Pons (tissue), 1 donor: Measurements from ENCODE around the gene CDC42BPB.

Experiments
- DNase-seq: peaks from one replicate; pipeline ENCODE4 v3.0.0-alpha.2; 2016; ENCODE audit warnings: low spot score

The CDC42BPB gene

DNA sequence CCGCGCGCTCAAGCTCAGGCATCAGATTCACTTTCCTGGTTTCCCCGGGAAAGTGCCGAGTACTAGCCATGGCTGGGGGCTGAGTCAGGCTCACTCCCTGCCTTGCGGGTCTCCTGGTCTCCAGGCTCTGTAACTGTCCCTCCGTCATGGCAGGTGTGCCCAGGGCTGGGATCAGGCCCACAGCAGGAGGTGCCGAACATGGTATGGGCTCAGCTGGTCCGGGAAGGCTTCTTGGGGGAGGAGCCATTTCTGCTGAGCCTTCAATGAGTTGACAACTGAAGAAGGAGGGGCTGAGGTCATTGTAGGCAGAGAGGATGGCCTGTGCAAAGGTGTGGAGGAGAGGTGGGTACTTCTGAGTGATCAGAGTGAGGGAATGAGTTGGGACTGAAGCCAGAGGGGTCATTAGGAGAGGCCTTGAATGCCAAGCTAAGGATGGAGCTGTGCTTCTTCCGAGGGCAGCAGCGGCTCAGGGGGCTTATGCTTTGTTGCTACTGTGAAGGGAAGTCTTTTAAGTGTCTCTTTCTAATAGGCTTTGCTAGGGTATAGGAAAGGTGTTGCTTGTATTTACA lies 37.9 kb upstream of the CDC42BPB start:
- DNase-seq, result no peak

DNA sequence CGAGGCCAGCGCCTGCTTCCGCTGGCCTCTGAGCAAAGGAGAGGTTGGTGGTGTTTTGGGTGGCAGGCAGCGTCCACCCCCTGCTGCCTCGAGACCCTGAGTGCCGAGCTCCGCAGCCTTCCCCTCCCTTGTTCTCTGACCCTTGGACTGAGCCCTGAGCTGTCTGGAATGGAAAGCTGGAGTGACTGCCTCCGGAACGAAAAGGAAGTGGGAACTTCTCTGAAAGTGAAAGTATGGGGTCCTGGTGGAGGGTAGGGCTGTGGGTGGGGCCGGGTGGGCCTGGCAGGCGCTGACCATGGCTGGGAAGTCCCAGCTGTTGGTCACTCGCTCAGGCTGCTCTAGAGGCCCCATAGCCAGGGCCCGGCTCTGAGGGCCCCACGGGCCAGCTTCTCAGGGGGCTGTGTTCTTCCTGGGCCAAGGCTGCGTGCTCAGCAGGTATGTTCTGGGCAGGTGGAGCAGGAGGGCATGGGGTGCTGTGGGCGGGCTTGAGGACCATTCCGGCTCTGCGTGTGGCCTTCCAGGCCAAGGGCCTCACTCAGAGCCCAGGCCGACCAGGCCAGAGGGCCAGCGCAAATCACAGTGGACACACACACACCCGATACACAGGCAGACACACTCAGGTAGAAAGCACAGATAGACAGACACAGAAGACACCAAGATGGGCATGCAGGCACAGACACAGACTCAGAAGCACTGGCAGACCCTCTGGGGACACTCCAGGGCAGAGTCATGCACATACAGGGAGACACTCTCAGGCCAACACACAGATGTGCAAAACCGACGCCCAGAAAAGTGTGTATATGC lies 37.3 kb upstream of the CDC42BPB start, which contains the start of gene EXOC3L4:
Gene EXOC3L4, plus strand, starts transcription at position 320 of the 804 bp plus-strand sequence. CDS start 5,495 bp downstream, outside the sequence.
- no peak for DNase-seq

DNA sequence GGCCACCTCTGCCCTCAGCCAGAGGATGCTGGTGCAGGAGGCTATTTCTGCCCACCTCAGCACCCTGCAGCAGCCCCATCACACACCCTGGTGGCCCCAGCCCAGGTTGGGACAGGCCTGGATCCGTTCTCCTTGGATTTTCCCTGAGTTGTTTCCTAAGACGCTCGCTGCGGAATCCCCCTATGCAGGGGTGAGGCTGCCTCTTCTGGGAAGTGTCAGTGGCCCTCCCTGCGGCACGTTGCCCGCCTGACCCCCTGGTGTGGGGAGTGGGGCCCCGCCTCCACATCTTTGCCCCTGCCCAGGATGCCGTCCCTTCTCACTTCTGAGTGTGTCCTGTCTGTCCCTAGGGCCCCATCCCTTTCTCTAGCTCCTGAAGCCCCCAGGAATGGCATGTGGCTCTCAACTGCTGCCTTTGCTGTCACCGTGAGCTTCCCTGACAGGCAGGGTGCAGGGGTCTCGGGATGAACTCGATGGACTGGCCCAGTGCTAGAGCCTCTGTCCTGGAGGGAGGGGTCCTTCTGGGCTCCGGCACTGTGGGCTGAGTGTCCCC lies 36.6 kb upstream of the CDC42BPB start:
- no peak for DNase-seq

DNA sequence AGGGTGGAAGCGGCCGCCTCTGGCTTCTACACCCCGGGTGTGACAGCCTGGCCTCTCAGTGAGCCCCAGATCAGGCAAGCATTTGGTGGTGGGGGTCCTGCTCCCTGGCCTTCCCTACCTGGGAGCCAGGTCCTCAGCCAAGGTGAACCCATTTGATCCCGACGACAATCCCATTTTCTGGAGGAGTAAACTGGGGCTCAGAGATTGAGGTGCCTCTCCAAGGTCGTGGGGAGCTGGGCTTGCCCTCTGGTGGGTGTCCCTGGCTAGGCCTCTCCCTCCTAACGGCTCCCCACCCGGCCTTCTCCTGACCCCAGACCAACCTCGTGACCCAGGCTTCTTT lies 34.5 kb upstream of the CDC42BPB start:
- DNase-seq, result no peak

DNA sequence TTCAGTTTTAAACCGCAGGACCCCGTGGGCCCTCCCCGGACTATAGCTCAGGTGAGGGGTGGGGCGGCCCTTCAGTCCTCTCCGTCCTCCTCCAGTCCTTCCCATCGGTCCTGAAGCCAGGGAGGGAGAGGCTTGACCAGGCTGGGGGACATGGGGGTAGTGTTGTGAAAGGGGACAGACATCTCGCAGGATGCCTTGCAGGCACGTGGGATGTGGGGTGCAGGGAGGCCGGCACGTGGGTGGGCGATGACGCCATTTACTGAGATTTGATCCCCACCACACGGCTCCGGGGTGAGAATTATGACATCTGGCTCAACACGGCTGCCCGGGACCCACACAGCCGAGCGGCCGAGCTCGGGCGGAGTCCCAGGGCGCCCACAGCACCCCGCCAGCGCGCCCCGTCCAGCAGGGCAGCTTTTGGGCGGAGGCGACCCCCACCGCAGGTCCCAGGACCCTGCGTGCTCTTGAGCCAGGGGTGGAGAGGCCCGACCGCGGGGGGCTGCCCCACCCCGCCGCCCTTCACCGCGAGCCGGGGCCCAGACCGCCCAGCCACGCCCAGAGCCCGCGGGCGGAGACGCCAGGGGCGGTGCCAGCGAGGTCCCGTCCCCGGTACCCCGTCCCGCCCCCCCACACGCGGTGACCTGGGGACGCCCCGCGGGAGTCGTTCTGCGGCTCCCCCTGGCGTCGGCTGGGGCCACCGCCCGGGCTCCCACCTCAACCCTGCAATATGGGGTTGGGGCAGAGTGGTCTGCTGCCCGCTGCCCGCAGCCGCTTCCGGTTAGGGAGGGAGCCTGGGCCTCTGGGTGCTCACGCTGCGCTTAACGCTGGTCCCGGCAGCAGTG lies 33.9 kb upstream of the CDC42BPB start:
- no peak for DNase-seq

DNA sequence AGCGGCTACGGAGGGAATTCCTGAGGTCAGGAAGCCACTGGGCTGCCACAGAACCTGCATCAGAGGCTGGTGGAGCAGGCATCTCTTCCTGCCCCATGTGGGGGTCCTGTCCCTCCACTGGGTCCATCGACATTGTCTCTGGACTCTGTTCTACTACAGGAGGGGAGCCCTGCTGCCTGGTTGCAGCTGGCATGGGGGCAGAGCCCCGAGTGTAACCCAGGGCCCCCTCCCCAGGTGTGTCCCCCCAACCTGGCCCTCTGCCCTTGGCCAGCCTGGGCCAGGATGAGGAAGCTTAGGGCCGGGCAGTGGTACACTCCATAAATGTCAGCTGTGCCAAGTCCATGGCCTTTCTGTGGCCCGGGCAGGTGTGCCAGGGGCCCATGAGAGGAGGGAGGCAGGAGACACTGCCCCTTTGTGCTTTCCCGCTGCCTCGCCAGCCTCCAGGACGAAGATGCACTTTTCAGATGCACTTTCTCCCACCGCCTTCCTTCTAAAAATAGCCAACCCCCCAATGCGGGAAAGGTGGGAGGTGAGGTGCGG lies 33.2 kb upstream of the CDC42BPB start:
- no peak for DNase-seq

DNA sequence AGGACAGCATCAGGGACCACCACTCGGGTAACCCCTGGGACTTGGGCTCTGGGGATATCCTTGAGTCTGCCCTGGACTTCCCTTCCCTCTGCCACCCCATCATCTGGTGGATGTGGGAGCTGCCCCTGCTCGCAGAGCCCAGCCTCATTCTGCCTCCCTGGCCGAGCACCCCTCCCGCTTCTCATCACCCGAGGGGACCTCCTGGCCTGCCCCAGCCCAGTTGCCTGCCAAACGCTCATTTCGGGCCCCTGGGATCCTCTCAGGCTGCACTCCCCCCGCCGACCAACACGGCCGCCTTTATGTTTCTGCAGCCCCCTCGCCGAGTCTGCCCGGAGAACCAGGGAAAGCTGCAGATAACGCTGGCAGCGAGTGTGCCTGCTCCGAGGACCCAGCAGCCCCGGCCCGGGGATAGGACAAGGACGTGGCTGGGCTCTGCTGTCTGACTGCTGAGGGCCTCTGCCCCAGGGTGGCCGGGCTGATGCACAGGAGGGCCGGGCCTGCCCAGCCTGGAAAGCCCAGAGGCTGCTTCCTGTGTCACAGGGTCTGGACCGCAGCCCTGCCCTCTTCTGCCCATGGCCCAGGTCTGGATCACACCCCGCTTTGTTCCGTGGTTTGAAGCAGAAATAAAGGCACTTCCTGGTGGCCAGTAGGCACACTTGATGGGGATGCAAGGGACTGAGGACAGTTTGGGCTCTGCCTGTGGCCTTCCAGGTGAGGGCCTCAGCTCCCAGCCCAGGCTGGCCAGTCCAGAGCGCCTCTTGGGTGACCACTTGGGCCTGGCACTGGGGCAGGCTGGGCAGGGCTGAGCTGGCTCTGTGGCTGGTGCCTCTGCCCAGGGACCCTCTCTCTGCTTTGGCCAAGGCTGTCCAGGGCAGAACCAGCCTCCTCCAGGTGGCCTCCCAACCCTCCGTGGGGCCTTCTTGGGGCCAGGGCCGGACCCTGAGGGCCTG lies 32.3 kb upstream of the CDC42BPB start:
- no peak for DNase-seq

DNA sequence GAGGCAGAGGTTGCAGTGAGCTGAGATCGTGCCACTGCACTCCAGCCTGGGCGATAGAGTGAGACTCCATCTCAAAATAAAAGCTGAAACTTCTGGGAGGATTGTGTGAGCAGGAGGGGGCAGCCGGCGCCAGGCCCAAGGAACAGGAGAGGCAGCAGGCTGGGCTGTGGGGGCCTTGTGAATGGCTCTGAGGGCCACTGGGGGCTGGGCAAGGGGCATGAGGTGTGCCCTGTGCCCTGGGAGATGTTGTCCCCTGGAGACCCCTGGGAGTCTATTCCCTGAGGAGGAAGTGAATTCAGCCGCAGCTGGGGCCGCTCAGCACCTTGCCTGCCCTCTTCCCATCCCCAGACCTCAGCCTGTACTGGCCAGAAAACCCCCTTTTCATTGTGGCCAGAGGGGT lies 31.6 kb upstream of the CDC42BPB start:
- no peak for DNase-seq

DNA sequence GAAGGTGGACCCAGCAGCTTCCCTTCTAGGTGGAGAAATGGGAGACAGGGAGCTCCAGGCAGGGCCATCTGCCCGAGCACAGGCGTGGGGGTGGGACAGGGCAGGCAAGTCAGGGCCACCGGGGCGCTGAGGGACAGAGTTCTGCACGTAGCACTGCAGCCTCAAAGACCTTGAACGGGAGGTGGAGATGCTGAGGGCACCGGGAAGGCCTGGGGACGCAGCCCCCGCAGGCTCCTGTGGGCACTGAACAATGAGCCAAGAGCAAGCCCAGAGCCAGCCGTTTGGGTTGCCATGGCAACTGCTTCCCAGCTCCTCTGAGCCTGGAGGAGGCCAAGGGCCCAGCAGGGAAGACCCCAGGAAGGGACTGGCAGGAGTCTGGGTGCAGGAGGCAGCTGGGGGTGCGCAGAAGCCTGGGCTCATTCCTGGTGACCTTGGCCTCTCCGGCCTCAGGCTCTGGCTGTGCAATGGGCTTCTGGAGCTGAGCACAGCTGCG lies 30.0 kb upstream of the CDC42BPB start:
- no peak for DNase-seq

DNA sequence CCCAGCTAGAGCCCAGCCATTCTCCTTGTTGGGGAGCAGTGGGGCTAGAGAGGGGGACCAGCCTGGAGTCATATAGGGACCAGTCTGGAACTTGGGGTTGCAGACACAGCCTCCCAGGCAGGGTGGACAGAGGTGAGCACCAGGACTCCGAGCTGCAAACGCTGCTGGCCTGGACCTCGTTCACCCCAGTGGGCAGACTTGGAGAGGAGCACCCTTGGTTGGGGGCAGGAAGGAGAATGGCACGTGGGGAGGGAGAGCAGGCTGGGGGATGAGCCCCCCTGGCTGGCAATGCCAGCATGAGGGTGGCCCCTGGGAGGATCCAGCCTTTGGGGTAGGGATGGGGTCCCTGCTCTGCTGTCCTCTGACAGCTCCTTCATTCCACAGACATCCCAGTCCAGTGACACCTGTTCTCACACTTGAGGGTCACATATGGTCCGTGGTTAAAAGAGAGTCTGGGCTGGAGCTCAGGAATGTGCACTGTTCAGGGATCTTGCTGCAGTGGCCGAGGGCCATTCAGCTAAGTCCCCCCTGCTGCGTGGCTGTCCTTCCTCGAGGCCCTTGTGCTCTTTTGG lies 29.5 kb upstream of the CDC42BPB start:
- DNase-seq, result no peak

DNA sequence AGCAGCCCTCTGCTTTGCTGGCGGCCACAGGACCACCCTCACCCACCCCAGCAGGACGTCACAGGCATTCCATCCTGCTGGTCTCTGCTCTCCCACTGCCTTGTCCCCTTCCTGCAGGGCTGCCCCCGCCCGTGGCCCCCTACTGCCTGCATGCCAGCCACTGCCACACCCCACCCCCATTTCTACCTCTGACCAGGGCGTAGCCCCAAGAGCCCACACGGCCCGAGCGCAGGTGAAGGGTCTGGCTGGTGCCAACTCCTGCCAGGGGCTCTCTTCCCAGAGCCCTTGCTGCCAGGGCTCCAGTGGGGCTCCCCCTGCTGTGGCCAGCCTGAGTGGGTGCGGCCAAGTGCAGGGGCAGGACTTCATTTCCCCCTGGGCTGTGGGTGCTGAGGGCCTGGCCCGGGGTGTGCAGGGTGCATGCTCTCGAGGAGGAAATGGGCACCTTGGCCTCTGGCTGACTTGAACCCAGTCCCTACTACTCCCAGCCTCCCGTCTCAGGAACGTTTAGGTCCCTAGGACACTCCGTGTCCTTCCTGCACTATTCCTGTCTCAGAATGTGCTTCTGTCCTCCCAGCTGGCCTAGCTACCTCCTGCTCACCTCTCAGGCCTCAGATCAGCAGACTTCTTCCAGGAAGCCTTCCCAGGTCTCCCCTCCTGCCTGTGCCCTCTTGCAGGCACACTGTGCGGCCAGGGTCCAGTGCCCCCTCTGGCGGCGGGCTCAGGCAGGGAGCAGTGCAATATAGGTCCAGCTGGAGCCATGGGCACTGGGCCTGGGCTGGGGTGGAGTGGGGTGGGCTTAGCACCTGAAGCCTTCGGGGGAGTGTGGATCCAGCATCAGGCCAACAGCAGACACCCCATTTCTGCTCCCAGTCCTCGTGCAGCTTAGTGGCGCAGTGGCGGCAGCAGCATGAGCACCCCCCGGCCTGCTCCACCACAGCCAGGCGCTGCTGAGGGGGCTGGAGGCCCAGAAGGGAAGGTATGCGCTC lies 28.1 kb upstream of the CDC42BPB start:
- no peak for DNase-seq

DNA sequence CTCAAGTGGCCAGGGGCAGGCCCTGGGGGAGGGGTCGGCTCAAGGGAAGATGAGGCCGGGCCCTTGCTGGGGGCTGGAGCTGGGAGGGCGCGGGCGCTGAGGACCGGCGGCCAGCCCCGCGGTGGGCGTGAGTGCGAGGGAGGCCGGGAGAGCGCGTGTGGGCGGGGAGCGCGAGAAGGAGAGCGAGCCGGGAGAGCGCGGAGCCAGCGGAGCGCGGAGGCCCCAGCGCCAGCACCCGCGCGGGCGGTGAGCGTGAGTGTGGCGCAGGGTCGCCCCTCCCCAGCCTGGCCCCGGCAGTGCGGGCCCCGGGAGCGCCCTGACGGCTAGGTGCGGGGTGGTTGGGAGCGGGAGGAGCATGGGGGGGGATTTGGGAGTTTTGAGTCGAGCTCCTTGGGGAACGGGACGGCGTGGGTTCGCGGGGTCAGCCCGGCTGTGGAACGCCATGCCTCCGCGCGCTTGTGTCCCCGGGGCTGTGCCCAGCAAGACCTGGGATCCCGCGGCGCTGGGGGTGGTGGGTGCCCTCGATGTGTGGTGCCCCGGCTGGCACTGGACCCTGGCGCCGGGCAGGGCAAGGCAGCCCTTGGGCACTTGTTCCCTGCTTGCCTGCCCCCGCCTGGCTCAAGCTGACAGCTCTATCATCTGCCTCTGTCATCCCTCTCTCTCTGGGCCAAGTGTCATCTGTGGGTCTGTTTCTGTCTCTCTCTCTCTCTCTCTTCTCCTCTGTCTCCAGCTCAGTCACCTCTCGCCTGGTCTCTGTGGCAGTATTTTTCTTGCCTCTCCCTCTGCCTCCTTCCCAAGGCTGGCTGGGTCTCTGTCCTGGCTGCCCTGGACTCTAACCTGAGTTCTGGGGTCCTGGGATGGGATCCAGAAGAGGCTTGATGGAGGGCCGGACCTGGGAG lies 26.9 kb upstream of the CDC42BPB start, which contains the start of gene LBHD2:
Gene LBHD2, plus strand, starts transcription at position 190 of the 899 bp plus-strand sequence. CDS start 1,803 bp downstream, outside the sequence.
- no peak for DNase-seq

DNA sequence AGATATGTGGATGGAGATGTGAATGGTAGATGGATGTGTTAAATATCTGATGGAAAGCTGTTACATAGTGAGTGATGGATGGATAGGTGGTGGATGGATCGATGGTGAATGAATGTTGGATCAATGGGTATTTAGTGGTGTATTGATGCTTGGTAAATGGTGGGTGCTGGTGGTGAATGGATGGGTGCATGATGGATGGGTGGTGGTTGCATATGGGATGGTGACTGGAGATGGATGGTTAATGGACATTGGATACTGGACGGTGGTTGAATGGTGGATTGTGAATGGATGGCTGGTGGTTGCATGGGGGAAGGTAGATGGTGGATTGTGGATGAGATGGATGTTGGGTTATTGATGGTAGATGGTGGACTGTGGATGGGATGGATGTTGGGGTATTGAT lies 24.6 kb upstream of the CDC42BPB start:
- no peak for DNase-seq

DNA sequence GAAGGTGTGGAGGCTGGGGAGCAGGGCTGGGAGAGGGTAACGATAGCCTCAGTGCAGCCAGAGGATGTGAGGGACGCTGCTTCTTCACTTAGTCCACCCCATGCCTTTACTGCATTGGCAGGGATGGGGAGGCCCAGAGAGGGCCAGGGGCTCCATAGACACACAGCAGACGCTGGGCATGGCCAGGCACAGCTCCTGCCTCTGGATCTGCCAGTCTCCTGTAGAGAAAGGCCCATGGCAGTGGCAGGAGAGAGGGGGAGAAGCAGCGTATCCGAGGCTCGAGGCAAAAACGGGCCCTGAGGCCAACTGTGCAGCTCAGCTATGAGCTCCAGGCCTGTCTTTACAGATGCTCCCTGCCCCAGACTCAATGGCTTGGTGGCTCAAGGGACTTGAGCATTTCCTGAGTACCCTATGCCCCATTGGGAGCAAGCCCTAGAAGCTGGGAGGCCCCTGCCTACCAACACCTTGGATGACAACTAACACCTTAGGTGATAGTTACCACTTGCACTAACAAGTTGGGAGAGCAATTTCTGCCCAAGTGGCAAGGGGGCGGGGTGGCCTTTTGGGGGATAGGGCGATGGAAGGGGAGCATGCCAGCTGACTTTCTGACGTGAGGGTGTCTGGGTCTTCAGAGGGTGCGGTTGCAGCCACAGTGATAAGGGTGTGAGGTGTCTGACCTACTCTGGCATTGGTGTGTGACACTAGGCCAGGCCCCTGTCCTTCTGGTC lies 21.7 kb upstream of the CDC42BPB start:
- no peak for DNase-seq

DNA sequence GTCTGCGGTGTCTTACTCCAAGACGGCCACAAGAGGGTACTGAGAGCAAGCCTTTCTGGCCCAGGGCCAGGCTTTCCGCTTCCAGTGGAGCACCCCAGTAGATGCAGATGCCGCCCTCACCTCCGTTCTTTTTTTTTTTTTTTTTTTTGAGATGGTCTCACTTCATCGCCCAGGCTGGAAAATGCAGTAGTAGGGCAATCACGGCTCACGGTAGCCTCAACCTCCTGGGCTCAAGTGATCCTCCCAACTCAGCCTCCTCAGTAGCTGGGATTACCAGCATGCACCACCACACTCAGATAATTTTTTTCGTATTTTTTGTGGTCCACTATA lies 21.0 kb upstream of the CDC42BPB start:
- peak; percentile 77 for DNase-seq

DNA sequence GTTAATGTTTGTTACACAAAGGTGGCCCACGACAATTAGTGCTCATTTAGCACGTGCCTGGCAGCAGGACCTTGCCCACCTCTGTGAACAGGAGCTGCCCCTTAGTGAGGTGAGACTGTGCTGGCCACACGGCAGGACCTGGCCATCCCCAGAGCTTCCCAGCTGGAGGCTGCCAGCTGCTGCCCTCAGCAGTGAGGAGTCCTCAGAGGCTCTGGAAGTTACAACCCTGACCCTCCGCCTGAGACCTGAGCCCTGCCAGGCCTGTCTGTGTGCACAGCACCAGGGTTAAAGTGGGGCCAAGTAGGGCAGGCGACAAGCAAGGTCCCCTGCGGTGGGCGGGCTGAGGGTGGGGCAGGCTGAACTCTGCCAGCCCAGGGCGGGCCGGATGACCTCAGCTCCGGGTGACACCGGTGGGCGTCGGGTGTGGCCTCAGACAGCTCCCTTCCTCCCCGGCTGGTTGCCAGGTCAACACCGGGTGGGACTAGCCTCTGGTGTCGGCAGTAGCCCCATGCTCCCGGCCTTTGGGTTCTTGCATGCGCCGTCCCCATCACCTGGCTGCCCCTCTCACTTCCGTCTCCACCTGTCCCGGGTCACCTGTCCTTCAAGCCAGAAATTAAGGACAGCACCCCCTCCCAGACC lies 17.5 kb upstream of the CDC42BPB start:
- DNase-seq, result no peak
